ENCODE data around the gene CTTNBP2. TPM values are rescaled to one million over a fixed set of nuclear protein-coding genes. Genes with fewer than 3 reads are reported as not detected.

CTTNBP2 gene
- total RNA-seq, 3 donors from 2014 or later (not counting 1 experiment from before 2014, with no cell fraction given): 0.10 TPM; not detected in 2

GRCh38 chr7:117870448-117871130 is 2.7 kb downstream of the CTTNBP2 start:
- ATAC-seq: no peak
- intact Hi-C loops (cut with micrococcal nuclease): no loop called here
- Mint-ChIP-seq H3K9me3 (peaks cover 2 to 5% of the 10 kb centered on the region in 2 donors), H3K4me1 (peaks cover 4 to 10% of the 10 kb centered on the region in 2 donors), H3K27ac (no peak overlapping the region), H3K4me3 (no peak overlapping the region), H3K27me3 (ENCODE audit: low read depth in 2 of 2) (peaks cover 36 to 37% of the 10 kb centered on the region in 2 donors), H3K36me3 (peaks cover 13% of the 10 kb centered on the region)
- 88% methylated on average over 6 of the region's 6 CpGs for WGBS (ENCODE audit: insufficient coverage)
- Histone ChIP-seq H3K9me3 (ENCODE audit: control insufficient read depth, insufficient read depth, low read length) (no peaks in the 10 kb centered on the region), H3K36me3 (ENCODE audit: control insufficient read depth, insufficient read depth, low read length) (no peaks in the 10 kb centered on the region), H3K27ac (ENCODE audit: low read length) (no peak overlapping the region), H3K4me1 (ENCODE audit: control insufficient read depth, insufficient read depth, low read length) (peaks cover 7% of the 10 kb centered on the region), H3K4me3 (ENCODE audit: low read length) (no peak overlapping the region), H3K27me3 (ENCODE audit: control insufficient read depth, insufficient read depth, low read length) (peaks cover 19% of the 10 kb centered on the region)
- no peak for DNase-seq
- TF ChIP-seq CTCF (IDR thresholded peaks at IDR 0.05): no peak

GRCh38 chr7:117869374-117869773 is 3.9 kb downstream of the CTTNBP2 start:
- intact Hi-C loops (cut with micrococcal nuclease): no loop called here
- Mint-ChIP-seq H3K4me1 (peaks cover 4 to 10% of the 10 kb centered on the region in 2 donors), H3K4me3 (no peak overlapping the region), H3K27me3 (ENCODE audit: low read depth in 2 of 2) (peaks cover 24 to 30% of the 10 kb centered on the region in 2 donors), H3K27ac (no peak overlapping the region), H3K36me3 (peaks cover 8% of the 10 kb centered on the region), H3K9me3 (peaks cover 2 to 5% of the 10 kb centered on the region in 2 donors)
- Histone ChIP-seq H3K4me3 (ENCODE audit: low read length) (no peak overlapping the region), H3K27ac (ENCODE audit: low read length) (no peak overlapping the region), H3K4me1 (ENCODE audit: control insufficient read depth, insufficient read depth, low read length) (peaks cover 7% of the 10 kb centered on the region), H3K36me3 (ENCODE audit: control insufficient read depth, insufficient read depth, low read length) (no peaks in the 10 kb centered on the region), H3K9me3 (ENCODE audit: control insufficient read depth, insufficient read depth, low read length) (no peaks in the 10 kb centered on the region), H3K27me3 (ENCODE audit: control insufficient read depth, insufficient read depth, low read length) (peaks cover 12% of the 10 kb centered on the region)
- DNase-seq (no peak), ATAC-seq (no peak)
- no peak for TF ChIP-seq CTCF (IDR thresholded peaks at IDR 0.05)
- 23% methylated on average over 1 of the region's 2 CpGs for WGBS (ENCODE audit: insufficient coverage)

DNA sequence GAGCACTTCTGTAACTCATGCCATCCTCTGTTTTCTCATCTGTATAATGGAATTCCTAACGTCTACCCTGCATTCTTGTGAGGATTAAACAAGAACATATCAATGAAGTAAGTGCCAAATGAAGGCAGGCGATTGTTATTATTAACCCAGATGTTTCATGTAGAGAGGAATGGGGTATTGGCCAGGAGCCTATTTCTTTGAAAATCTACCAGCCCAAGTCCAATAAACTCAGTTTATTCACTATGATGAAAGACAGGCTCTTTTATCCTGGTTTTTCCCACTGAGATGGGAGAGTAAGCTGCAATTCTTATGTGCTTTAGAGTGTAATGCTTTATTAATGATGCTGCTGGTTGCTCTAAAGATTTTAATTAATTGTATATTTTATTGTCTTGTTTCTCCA is 9.6 kb downstream of the CTTNBP2 start:
- no peaks in the 10 kb centered on the region for H3K36me3 ChIP-seq (ENCODE audit: control insufficient read depth, insufficient read depth, low read length)
- H3K4me1 Mint-ChIP-seq: no peaks in the 10 kb centered on the region
- no peaks in the 10 kb centered on the region for H3K36me3 Mint-ChIP-seq
- H3K27me3 ChIP-seq (ENCODE audit: control insufficient read depth, insufficient read depth, low read length): no peaks in the 10 kb centered on the region
- H3K27ac ChIP-seq (ENCODE audit: low read length): no peak overlapping the region
- ATAC-seq (no peak), DNase-seq (no peak)
- intact Hi-C loops (cut with micrococcal nuclease): no loop called here
- TF ChIP-seq CTCF (IDR thresholded peaks at IDR 0.05): no peak
- no peak overlapping the region for H3K4me3 ChIP-seq (ENCODE audit: low read length)
- H3K27ac Mint-ChIP-seq: no peak overlapping the region
- H3K9me3 Mint-ChIP-seq: peaks cover 3 to 10% of the 10 kb centered on the region in 2 donors
- peaks cover 0 to 2% of the 10 kb centered on the region in 2 donors for H3K27me3 Mint-ChIP-seq (ENCODE audit: low read depth in 2 of 2)
- no peaks in the 10 kb centered on the region for H3K4me1 ChIP-seq (ENCODE audit: control insufficient read depth, insufficient read depth, low read length)
- H3K4me3 Mint-ChIP-seq: no peak overlapping the region
- H3K9me3 ChIP-seq (ENCODE audit: control insufficient read depth, insufficient read depth, low read length): peaks cover 4% of the 10 kb centered on the region
- WGBS (ENCODE audit: insufficient coverage): 75% methylated on average over 2 of the region's 2 CpGs

DNA sequence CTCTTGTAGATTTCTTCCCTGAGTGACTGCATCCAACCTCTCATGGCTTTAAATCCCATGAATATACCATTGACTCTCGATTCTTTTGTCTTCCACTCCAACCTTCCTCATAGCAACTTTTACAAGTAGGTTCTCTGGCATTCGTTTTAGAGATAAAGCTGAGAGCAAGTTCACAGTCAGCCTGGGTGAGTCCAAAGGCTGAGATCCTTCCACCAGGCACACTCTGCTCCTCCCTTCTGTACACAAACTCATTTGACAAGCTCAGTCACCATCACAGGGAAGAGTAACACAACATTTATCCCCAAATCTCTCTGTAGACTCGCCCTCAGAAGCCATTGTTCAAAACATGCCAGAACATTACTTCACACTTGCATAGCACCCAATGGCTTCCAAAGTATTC is 10.9 kb downstream of the CTTNBP2 start:
- no peaks in the 10 kb centered on the region for H3K27me3 ChIP-seq (ENCODE audit: control insufficient read depth, insufficient read depth, low read length)
- Mint-ChIP-seq H3K27ac (no peak overlapping the region), H3K9me3 (peaks cover 3 to 10% of the 10 kb centered on the region in 2 donors), H3K27me3 (ENCODE audit: low read depth in 2 of 2) (peaks cover 0 to 2% of the 10 kb centered on the region in 2 donors), H3K4me3 (no peak overlapping the region), H3K36me3 (no peaks in the 10 kb centered on the region), H3K4me1 (no peaks in the 10 kb centered on the region)
- H3K9me3 ChIP-seq (ENCODE audit: control insufficient read depth, insufficient read depth, low read length): peaks cover 4% of the 10 kb centered on the region
- WGBS (ENCODE audit: insufficient coverage): 70% methylated on average over 3 of the region's 3 CpGs
- no peak for TF ChIP-seq CTCF (IDR thresholded peaks at IDR 0.05)
- no peak overlapping the region for H3K4me3 ChIP-seq (ENCODE audit: low read length)
- H3K36me3 ChIP-seq (ENCODE audit: control insufficient read depth, insufficient read depth, low read length): no peaks in the 10 kb centered on the region
- intact Hi-C loops (cut with micrococcal nuclease): no loop called here
- H3K4me1 ChIP-seq (ENCODE audit: control insufficient read depth, insufficient read depth, low read length): no peaks in the 10 kb centered on the region
- DNase-seq (no peak), ATAC-seq (no peak)
- H3K27ac ChIP-seq (ENCODE audit: low read length): no peak overlapping the region

Data from natural killer cell (primary cell).